Measurements from ENCODE around the gene C1orf198. TPM values are rescaled to one million over a fixed set of nuclear protein-coding genes. Genes with fewer than 3 reads are reported as not detected.
A peak's percentile ranks its signal among the peaks of the same experiment; 100 is the strongest.

C1orf198 gene
- total RNA-seq, 1 experiment from 2014 or later = 22.9 TPM

GRCh38 chr1:230866171-230867070 lies 1.9 kb downstream of the C1orf198 start:
- no peaks in the 10 kb centered on the region for H3K9me3 ChIP-seq (ENCODE audit: control insufficient read depth in 1 of 2, insufficient read depth in 1 of 2, low read depth in 1 of 2, low read length in 2 of 2)
- peaks cover 19 to 40% of the 10 kb centered on the region in 2 experiments for H3K4me1 ChIP-seq (ENCODE audit: control insufficient read depth in 1 of 2, insufficient read depth in 2 of 2, low read length in 2 of 2)
- H3K9ac ChIP-seq (ENCODE audit: low read length) = no peak overlapping the region
- DNase-seq (ENCODE audit: low read depth, low spot score) = no peak
- no peak overlapping the region for H3K27ac ChIP-seq (ENCODE audit: low read depth, low read length)
- ChIA-PET RAD21 (ENCODE audit: low non-redundant PET in 1 of 2, low total read pairs in 2 of 2, uncharacterized antibody in 2 of 2, unreplicated experiment in 2 of 2) (no interaction called here), POLR2A (interaction anchor here (0.6 kb wide), 1 partner anchor 150 kb away, joined by 3 read pairs; no protein-coding TSS in a partner anchor), CTCF (no interaction called here)
- BruUV-seq (replicated peaks) = no TSS peak
- no peak for ATAC-seq
- H3K4me2 ChIP-seq (ENCODE audit: low read length) = peak overlapping the region; percentile 97
- H2AFZ ChIP-seq (ENCODE audit: low read depth, low read length, poor library complexity, severe bottlenecking) = no peak overlapping the region
- no peaks in the 10 kb centered on the region for H3K36me3 ChIP-seq (ENCODE audit: control insufficient read depth in 1 of 2, insufficient read depth in 2 of 2, low read length in 2 of 2)
- H3K79me2 ChIP-seq (ENCODE audit: insufficient read depth, low read length) = peaks cover 59% of the 10 kb centered on the region
- no peaks in the 10 kb centered on the region for H3K9me2 ChIP-seq (ENCODE audit: insufficient read depth)
- H3K27me3 ChIP-seq (ENCODE audit: insufficient read depth, low read length) = no peaks in the 10 kb centered on the region
- no peaks in the 10 kb centered on the region for H4K20me1 ChIP-seq (ENCODE audit: insufficient read depth)
- H3K4me3 ChIP-seq (replicated peaks in 1 of 2; ENCODE audit: low read depth in 1 of 2, low read length in 2 of 2) = no peak overlapping the region; a peak in 1 of 4 replicates
- intact Hi-C loops (cut with micrococcal nuclease) = no loop called here
- no peak for TF ChIP-seq SRF (IDR thresholded peaks at IDR 0.05; ENCODE audit: low read depth)
- TF ChIP-seq REST (IDR thresholded peaks at IDR 0.05; ENCODE audit: low read depth) = no peak
- no peak for TF ChIP-seq EZH2 (IDR thresholded peaks at IDR 0.05)

Measured in HCT116 (cell line).